Activated gamma-delta T cell (primary cell): ENCODE data around the gene PRDX1.
"Not testable (repeated sequence)": the region's sequence is repeated elsewhere in the genome, so short reads cannot be mapped to it uniquely, and the experiment has no call there.

Source experiments
- DNase-seq: peaks from one replicate; lab custom pipeline; 2025; lab: John Stamatoyannopoulos, UW

Gene PRDX1

GRCh38 chr1:45535988-45536766, 14.5 kb upstream of the PRDX1 start:
- DNase-seq, result no peak

DNA sequence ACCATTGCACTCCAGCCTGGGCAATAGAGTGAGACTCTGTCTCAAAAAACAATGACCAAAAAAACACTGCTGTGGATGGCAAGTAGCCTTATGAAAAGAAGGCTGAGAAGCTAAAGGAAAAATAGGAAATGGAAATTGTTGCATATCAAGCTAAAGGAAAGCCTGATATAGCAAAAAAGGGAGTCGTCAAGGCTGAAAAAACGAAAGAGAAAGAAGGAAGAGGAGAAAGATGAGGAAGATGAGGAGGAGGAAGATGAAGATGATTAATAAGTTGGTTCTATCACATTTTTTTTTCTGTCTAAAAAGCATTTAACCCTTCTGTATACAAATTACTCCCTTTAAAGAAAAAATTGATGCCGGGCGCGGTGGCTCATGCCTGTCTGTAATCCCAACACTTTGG, 10.2 kb upstream of the PRDX1 start:
- no peak for DNase-seq

- no peak for DNase-seq
Observed at GRCh38 chr1:45530632-45531135, 9.0 kb upstream of the PRDX1 start.

DNA sequence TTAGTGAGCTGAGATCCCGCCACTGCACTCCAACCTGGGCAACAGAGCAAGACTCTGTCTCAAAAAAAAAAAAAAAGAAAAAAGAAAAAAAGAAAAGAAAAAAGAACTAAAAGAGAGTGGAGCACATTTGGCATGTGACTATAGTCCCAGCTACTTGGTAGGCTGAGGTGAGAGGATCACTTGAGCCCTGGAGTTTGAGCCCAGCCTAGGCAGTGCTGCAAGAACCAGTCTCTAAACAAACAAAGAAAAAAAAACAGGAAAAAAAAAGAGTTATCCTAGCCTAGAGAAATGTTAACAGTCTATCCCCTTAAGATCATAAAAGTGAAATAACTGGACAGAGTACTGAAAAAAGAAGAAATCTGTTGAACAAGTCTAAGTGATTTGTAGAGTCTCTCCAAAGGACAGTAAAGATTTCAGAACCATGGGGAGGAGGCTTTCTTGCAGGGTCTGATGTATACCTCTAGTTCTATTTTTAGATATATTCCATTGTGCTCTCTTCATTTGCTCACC, 4.5 kb upstream of the PRDX1 start:
- DNase-seq, result no peak

GRCh38 chr1:45523975-45524374, 2.3 kb upstream of the PRDX1 start:
- DNase-seq, result not testable (repeated sequence)

GRCh38 chr1:45523516-45523915, 1.8 kb upstream of the PRDX1 start:
- DNase-seq, result not testable (repeated sequence)

DNA sequence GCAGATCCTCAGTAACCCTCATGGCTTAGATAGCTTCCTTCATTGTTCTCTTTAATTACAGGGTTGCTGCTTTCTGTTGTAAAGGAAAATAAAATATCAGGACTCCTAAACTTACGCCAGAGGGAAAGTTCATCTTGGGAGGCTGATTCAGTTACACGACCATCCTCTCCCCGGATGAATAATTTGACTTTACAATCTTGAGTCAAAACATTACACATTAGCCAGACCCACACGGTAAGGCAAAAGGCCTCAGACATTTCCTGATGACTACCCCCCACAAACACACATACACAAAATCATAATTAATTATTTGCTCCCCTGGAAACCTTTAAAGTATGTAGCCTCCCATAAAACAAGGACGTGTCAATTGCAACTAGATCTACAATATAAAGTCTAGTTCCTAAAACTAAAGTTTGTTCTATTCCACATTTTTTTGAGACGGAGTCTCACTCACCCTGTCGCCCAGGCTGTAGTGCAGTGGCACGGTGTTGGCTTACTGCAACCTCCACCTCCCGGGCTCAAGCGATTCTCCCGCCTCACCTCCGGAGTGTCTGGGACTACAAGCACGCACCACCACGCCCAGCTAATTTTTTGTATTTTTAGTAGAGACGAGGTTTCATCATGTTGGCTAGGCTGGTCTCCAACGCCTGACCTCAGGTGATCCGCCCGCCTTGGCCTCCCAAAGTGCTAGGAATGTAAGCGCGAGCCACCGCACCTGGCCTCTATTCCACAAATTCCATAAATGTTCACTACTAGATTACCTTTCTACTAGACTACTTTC, 830 bp upstream of the PRDX1 start:
- DNase-seq, result no peak

DNA sequence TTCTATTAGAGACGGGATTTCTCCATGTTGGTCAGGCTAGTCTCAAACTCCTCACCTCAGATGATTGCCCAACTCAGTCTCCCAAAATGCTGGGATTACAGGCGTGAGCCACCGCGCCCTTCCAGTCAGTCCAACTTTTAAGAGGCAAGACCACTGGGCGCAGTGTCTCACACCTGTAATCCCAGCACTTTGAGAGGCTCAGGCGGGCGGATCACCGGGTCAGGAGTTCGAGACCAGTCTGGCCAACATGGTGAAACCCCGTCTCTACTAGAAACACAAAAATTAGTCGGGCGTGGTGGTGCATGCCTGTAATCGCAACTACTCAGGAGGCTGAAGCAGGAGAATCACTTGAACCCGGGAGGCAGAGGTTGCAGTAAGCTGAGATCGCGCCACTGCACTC, 1.9 kb downstream of the PRDX1 start:
- not testable (repeated sequence) for DNase-seq

GRCh38 chr1:45518910-45519309, 2.8 kb downstream of the PRDX1 start:
- no peak for DNase-seq

DNA sequence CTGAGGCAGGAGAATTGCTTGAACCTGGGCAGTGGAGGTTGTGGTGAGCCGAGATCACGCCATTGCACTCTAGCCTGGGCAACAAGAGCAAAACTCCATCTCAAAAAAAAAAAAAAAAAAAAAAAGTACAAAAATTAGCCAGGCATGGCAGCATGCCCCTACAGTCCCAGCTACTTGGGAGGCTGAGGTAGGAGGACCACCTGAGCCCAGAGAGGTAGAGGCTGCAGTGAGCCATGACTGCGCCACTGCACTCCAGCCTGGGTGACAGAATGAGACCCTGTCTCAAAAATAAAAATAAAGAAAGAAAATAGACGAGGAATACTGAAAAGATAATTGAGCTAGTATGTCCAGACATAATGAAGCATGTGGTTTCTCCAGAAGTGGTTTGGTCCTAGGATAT, 3.3 kb downstream of the PRDX1 start:
- not testable (repeated sequence) for DNase-seq

DNA sequence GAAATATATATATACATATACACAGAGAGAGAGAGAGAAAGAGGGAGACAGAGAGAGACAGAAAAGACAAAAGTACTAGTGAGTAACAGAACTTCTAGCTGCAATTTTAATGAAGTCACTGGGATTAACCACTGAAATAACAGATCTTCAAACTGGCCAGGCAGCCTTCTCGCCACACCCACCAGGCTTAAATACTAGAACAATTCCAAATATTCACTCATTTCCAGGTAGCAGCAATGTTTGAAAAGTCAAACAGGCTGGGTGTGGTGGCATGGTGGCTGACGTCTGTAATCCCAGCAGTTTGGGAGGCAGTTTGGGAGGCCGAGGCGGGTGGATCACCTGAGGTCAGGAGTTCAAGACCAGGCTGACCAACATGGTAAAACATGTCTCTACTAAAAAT, 5.2 kb downstream of the PRDX1 start:
- no peak for DNase-seq

- DNase-seq, result no peak
Observed at GRCh38 chr1:45516036-45516435, 5.6 kb downstream of the PRDX1 start.

GRCh38 chr1:45513532-45514260, 8.0 kb downstream of the PRDX1 start:
- not testable (repeated sequence) for DNase-seq

DNA sequence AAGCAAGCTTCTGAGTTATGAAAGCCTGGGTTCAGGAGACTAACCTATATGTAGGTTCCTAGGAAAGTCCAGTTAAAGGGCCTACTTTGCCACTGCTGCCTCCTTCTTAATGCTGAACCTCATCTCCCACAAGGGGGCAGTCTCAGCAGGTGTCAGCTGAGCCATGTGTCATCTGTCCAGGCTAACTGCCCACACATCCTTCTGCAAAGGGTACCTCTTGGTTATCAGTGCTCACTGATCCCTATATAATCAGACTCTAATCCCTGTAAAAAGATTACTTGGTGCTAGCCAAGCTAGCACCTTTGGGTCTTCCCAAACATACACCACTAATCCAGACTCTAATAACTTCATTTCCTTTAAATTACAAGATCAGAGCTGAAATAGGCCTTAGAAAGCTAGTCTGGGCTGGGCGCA, 9.0 kb downstream of the PRDX1 start:
- DNase-seq, result no peak

DNA sequence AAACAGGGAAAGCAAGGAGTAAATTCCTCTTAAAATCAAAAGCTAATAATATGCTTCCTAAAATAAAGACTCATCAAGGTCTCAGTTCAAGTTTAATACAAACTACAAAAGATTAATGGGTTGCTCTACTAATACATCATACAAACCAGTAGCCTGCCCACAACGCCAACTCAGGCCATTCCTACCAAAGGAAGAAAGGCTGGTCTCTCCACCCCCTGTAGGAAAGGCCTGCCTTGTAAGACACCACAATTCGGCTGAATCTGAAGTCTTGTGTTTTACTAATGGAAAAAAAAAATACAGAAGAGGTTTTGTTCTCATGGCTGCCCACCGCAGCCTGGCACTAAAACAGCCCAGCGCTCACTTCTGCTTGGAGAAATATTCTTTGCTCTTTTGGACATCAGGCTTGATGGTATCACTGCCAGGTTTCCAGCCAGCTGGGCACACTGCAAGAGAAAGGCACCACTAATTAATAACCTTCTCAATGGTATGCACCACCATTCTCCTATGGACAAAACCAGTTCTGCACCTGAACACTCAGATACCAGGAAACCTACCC, 10.6 kb downstream of the PRDX1 start:
- DNase-seq, result no peak

DNA sequence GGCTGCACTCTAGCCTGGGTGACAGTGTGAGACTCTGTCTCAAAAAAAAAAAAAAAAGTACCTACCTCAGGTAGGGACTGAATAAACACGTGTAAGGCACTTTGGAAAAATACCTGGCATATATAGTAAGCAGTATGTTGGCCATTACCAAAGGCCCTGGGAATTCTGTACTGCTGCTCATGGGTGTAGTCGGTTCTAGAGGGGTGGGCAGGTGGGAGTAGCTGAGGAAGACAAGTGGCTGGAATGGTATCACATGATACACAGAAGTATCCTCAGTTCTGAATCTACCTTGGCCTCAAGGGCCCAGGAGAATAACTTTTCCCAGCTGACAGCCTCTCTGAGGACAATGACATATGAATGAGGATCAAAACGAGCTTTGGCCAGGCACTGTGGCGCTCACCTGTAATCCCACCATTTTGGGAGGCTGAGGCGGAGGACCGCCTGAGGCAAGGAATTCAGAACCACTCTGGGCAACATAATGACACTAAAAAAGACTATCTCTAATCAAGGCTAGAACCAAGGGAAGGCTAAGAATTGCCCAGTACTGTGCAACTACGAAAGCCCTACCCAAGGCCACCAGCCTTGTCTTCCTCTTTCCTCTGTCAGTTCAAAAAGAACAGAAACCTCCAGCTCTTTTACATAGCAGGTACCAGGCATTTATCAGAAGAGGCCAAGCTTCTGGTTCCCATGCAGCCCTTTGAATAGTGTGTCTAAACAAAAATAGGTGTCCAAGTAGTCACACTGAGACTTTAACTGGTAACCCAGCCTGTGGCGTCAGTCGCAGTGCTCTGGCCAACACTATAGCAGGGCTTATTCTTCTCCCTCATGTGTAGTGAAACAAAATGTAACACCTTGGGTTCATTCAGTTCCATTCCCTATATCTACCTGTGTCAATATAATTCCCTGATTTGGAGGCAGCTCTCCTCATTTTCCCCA, 11.4 kb downstream of the PRDX1 start:
- no peak for DNase-seq

- no peak for DNase-seq
Observed at GRCh38 chr1:45508295-45509151, 13.2 kb downstream of the PRDX1 start.

- no peak for DNase-seq
Observed at GRCh38 chr1:45507893-45508292, 13.8 kb downstream of the PRDX1 start.

DNA sequence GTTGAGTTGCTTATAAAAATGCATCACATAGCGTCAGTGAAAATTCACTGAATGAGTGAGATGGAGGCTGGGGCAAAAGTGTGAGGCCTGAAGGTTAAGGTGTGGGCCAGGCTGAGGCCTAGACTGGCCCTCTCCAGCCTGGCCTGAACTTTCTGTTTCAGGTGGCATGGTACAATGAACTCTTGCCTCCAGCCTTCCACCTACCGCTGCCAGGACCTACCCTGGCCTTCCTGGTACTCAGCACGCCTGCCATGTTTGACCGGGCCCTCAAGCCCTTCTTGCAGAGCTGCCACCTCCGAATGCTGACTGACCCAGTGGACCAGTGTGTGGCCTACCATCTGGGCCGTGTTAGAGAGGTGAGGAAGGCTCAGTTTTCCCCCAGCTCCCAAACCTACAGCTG, 14.5 kb downstream of the PRDX1 start:
- no peak for DNase-seq
